GM12878 (cell line): Measurements from ENCODE around the gene SLX9. TPM values are rescaled to one million over a fixed set of nuclear protein-coding genes. Genes with fewer than 3 reads are reported as not detected.

Source experiments
- ATAC-seq: fragments of 200-7000 bp; cut with Tn5 transposase; 3 replicates; pipeline ENCODE4 v1.9.1; 2020; ENCODE audit warnings: mild to moderate bottlenecking, moderate library complexity
- BruUV-seq: library from RNA; stranded (reverse); fragments of 400-500 nt; replicated peaks from 2 replicates; lab custom pipeline; 2021; lab: Mats Ljungman, UMichigan
- CTCF ChIA-PET: fragments of 300-600 bp; sonication (Branson Sonifier 250); formaldehyde crosslinking; extraction: SDS; loops from one replicate; lab custom pipeline; 2021; ENCODE audit warnings: inconsistent platforms; lab: Yijun Ruan, JAX
- POLR2A ChIA-PET: fragments of 350-600 bp; formaldehyde crosslinking; extraction: SDS; loops from one replicate; lab custom pipeline; 2021; ENCODE audit warnings: inconsistent platforms; lab: Charles Lee
- RAD21 ChIA-PET: fragments of 300-600 bp; sonication (Branson Sonifier 250); formaldehyde crosslinking; loops from one replicate; lab custom pipeline; 2023; ENCODE audit warnings: antibody characterized with exemption; ENCODE audit not compliant: unreplicated experiment; lab: Charles Lee
- SMC1A ChIA-PET: fragments of 300-600 bp; sonication (Branson Sonifier 250); formaldehyde crosslinking; loops from one replicate; lab custom pipeline; 2023; ENCODE audit not compliant: unreplicated experiment, uncharacterized antibody; lab: Charles Lee
- DNase-seq: peaks from one replicate; pipeline ENCODE4 v3.0.0-alpha.2; 2011; ENCODE audit warnings: low read depth, low spot score
- FAIRE-seq: peaks from 3 replicates; lab custom pipeline; 2011; peaks lifted over from hg19 to GRCh38; lab: Jason Lieb, UNC
- H2AFZ ChIP-seq: 2 replicates; pipeline ENCODE4 v1.6.0; 2011; ENCODE audit warnings: low read depth, low read length, control low read depth; ENCODE audit not compliant: control insufficient read depth
- H3K27ac ChIP-seq: 2 replicates; pipeline ENCODE4 v1.5.1; 2011; ENCODE audit warnings: control low read depth; ENCODE audit not compliant: control insufficient read depth, insufficient read depth
- H3K27me3 ChIP-seq, 2 experiments: replicated peaks in 1 of 2; 2 replicates each; pipeline versions ENCODE4 v1.6.0 to v1.6.1; 2011; ENCODE audit warnings: low read length in 1 of 2; ENCODE audit not compliant: control insufficient read depth in 2 of 2, insufficient read depth in 2 of 2
- H3K36me3 ChIP-seq, 2 experiments: 2 replicates each; pipeline ENCODE4 v1.5.1; 2011; ENCODE audit warnings: low read length in 1 of 2; ENCODE audit not compliant: control insufficient read depth in 2 of 2, insufficient read depth in 2 of 2
- H3K4me1 ChIP-seq: 2 replicates; pipeline ENCODE4 v1.6.1; 2011; ENCODE audit warnings: mild to moderate bottlenecking, low read length, moderate library complexity, mixed read lengths; ENCODE audit not compliant: control insufficient read depth, insufficient read depth
- H3K4me2 ChIP-seq: 2 replicates; pipeline ENCODE4 v1.6.0; 2011; ENCODE audit warnings: control low read depth; ENCODE audit not compliant: control insufficient read depth, insufficient read depth
- H3K4me3 ChIP-seq: fragments of 200-600 bp; sonication (generic); 2 replicates; pipeline ENCODE4 v1.5.1; 2016
- H3K79me2 ChIP-seq: 2 replicates; pipeline ENCODE4 v1.6.0; 2011; ENCODE audit warnings: low read length; ENCODE audit not compliant: control insufficient read depth, insufficient read depth
- H3K9ac ChIP-seq: 2 replicates; pipeline ENCODE4 v1.8.0; 2011; ENCODE audit warnings: low read length, control low read depth, mixed read lengths; ENCODE audit not compliant: control insufficient read depth, insufficient read depth
- H3K9me3 ChIP-seq: replicated peaks from 3 replicates; pipeline ENCODE4 v1.5.1; 2011; ENCODE audit warnings: mild to moderate bottlenecking, low read length; ENCODE audit not compliant: control insufficient read depth, insufficient read depth
- H4K20me1 ChIP-seq: 2 replicates; pipeline ENCODE4 v1.6.0; 2011; ENCODE audit not compliant: control insufficient read depth, insufficient read depth
- ASH2L ChIP-seq: fragments of 300-600, 200-600 bp; sonication (generic); IDR thresholded peaks from 2 replicates; pipeline ENCODE4 v1.6.1; 2017; ENCODE audit warnings: low read depth, mild to moderate bottlenecking, borderline replicate concordance
- CHD4 ChIP-seq: fragments of 200-600 bp; sonication (generic); IDR thresholded peaks from 2 replicates; pipeline ENCODE4 v1.6.1; 2016; ENCODE audit warnings: mild to moderate bottlenecking
- ESRRA ChIP-seq: IDR thresholded peaks from 2 replicates; pipeline ENCODE4 v1.6.1; 2012; ENCODE audit warnings: mild to moderate bottlenecking, low read length, improper control_type of control experiment
- EZH2 ChIP-seq: IDR thresholded peaks from 2 replicates; pipeline ENCODE4 v1.6.1; 2012; ENCODE audit warnings: low read depth, mild to moderate bottlenecking, control low read depth, inconsistent platforms, low read length, borderline replicate concordance; ENCODE audit not compliant: control insufficient read depth
- KAT2A ChIP-seq: conservative IDR thresholded peaks from 2 replicates; pipeline ENCODE4 v1.6.1; 2011; ENCODE audit warnings: low read depth, low read length; ENCODE audit not compliant: control insufficient read depth
- NFIC ChIP-seq: IDR thresholded peaks from 2 replicates; pipeline ENCODE4 v1.6.1; 2012; ENCODE audit warnings: low read depth, mild to moderate bottlenecking, inconsistent platforms, low read length, moderate library complexity
- SMAD1 ChIP-seq: fragments of 450-650 bp; IDR thresholded peaks from 2 replicates; pipeline ENCODE4 v1.6.1; 2018; ENCODE audit warnings: mild to moderate bottlenecking, low read depth; ENCODE audit not compliant: partially characterized antibody
- WGBS: methylation state at CpG from one replicate; pipeline ENCODE4 v1.1.6; 2016; ENCODE audit warnings: low lambda C conversion rate; ENCODE audit not compliant: insufficient replicate concordance, insufficient coverage; ENCODE audit errors: missing lambda C conversion rate; 5-methylcytosine and 5-hydroxymethylcytosine counted together
- in situ Hi-C: fragments of 300-500 bp; cut with MboI; formaldehyde crosslinking; loops from 9 replicates; pipeline ENCODE4 v1.14.3; 2018; ENCODE audit warnings: mixed read lengths
- intact Hi-C: fragments of 100-400 bp; cut with micrococcal nuclease; formaldehyde crosslinking; loops from one replicate; pipeline ENCODE4 v1.14.2; 2022; ENCODE audit not compliant: unreplicated experiment
- polyA plus RNA-seq, 11 experiments: library from polyadenylated mRNA; depleted of rRNA in 4 of 11; unstranded in 6 of 11; stranded (reverse) in 5 of 11; fragments of >200 nt; fragmentation: Nextera tagmentation in 4 of 11; fragmentation: Illumina TruSeq in 1 of 11; extraction: Ambion mirVana in 4 of 11; extraction: Trizol in 1 of 11; gene quantifications; 1 replicate in 1 of 11; 2 replicates in 10 of 11; pipeline versions ENCODE4 v1.2.1 to v1.2.3, GENCODE V29; 2011 to 2016; ENCODE audit warnings: inconsistent platforms in 2 of 11, missing spikeins in 2 of 11, low read depth in 1 of 11
- total RNA-seq, 4 experiments: library from RNA; depleted of rRNA in 3 of 4; stranded (reverse); fragments of >200 nt in 3 of 4; fragmentation: Illumina TruSeq in 1 of 4; extraction: Trizol in 1 of 4; gene quantifications; 2 replicates each; pipeline versions ENCODE4 v1.2.1 to v1.2.3, GENCODE V29; 2013 to 2021
- TF ChIP-seq, protein P1 (sequence below): fragments of 450-650 bp; IDR thresholded peaks from 2 replicates; pipeline ENCODE4 v1.6.1; 2016; ENCODE audit warnings: mild to moderate bottlenecking
- TF ChIP-seq, protein P2 (sequence below): fragments of 450-650 bp; conservative IDR thresholded peaks from 2 replicates; pipeline ENCODE4 v1.6.1; 2017; ENCODE audit warnings: mild to moderate bottlenecking, moderate library complexity
- TF ChIP-seq, protein P3 (sequence below): fragments of 450-650 bp; IDR thresholded peaks from 2 replicates; pipeline ENCODE4 v1.6.1; 2016; ENCODE audit warnings: mild to moderate bottlenecking

SLX9 gene
- total and polyA plus RNA-seq, 10 of the 15 experiments (the other 5 are each of a cell fraction or from before 2014, with no cell fraction given): 0.69 to 81.3 (median 33.9) TPM

DNA sequence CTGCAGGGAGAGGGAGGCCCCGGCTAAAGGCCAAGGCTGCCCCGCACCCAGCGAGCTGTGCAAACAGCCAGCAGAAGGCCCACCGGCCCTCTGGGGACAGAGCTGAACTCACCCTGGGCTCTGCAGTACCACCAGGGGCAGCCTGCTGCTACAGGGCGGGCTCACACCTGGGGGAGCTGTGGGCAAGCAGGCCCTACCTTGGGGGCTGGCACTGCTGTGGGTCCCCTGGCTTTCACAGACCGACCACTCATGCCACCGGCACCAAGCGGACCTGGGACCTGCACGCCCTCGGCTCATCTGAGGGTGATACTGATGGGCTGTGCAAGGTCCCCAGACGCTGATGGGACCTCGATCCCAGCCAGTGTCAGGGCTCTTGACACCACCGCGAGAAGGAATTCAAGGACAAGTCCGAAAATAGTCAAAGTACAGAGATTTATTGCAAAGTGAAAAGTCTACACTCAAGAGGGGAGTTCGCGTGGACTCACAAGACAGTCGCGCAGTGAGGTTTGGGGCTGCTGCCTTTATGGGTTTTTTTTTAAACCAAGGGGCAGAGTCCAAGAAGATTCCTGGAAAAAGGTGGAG, 73.5 kb downstream of the SLX9 start:
- Histone ChIP-seq H3K4me3 (no peak overlapping the region), H3K27me3 (peaks cover 3 to 5% of the 10 kb centered on the region in 2 experiments; a peak in 3 of 4 replicates), H3K4me1 (no peaks in the 10 kb centered on the region), H4K20me1 (no peaks in the 10 kb centered on the region), H3K36me3 (no peaks in the 10 kb centered on the region), H3K9ac (no peak overlapping the region), H3K79me2 (no peaks in the 10 kb centered on the region), H2AFZ (no peak overlapping the region), H3K9me3 (no peaks in the 10 kb centered on the region; the same call in 2 of the 3 replicates), H3K4me2 (no peak overlapping the region), H3K27ac (no peak overlapping the region)
- TF ChIP-seq KAT2A (no peak), SMAD1 (no peak), ESRRA (no peak), NFIC (no peak), ASH2L (no peak), CHD4 (no peak), EZH2 (no peak)
- TF ChIP-seq, protein P1, sequence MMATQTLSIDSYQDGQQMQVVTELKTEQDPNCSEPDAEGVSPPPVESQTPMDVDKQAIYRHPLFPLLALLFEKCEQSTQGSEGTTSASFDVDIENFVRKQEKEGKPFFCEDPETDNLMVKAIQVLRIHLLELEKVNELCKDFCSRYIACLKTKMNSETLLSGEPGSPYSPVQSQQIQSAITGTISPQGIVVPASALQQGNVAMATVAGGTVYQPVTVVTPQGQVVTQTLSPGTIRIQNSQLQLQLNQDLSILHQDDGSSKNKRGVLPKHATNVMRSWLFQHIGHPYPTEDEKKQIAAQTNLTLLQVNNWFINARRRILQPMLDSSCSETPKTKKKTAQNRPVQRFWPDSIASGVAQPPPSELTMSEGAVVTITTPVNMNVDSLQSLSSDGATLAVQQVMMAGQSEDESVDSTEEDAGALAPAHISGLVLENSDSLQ: no peak
- TF ChIP-seq, protein P2, sequence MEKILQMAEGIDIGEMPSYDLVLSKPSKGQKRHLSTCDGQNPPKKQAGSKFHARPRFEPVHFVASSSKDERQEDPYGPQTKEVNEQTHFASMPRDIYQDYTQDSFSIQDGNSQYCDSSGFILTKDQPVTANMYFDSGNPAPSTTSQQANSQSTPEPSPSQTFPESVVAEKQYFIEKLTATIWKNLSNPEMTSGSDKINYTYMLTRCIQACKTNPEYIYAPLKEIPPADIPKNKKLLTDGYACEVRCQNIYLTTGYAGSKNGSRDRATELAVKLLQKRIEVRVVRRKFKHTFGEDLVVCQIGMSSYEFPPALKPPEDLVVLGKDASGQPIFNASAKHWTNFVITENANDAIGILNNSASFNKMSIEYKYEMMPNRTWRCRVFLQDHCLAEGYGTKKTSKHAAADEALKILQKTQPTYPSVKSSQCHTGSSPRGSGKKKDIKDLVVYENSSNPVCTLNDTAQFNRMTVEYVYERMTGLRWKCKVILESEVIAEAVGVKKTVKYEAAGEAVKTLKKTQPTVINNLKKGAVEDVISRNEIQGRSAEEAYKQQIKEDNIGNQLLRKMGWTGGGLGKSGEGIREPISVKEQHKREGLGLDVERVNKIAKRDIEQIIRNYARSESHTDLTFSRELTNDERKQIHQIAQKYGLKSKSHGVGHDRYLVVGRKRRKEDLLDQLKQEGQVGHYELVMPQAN: no peak
- TF ChIP-seq, protein P3, sequence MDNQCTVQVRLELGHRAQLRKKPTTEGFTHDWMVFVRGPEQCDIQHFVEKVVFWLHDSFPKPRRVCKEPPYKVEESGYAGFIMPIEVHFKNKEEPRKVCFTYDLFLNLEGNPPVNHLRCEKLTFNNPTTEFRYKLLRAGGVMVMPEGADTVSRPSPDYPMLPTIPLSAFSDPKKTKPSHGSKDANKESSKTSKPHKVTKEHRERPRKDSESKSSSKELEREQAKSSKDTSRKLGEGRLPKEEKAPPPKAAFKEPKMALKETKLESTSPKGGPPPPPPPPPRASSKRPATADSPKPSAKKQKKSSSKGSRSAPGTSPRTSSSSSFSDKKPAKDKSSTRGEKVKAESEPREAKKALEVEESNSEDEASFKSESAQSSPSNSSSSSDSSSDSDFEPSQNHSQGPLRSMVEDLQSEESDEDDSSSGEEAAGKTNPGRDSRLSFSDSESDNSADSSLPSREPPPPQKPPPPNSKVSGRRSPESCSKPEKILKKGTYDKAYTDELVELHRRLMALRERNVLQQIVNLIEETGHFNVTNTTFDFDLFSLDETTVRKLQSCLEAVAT: no peak
- RAD21 ChIA-PET: interaction anchor here (1.3 kb wide), 1 partner anchor 125 kb away, joined by 3 read pairs; no protein-coding TSS in a partner anchor
- POLR2A ChIA-PET: no interaction called here
- CTCF ChIA-PET: interaction anchor here (3.9 kb wide), 1 partner anchor 124 kb away, joined by 14 read pairs; no protein-coding TSS in a partner anchor
- ATAC-seq (peak; percentile 35), DNase-seq (no peak), FAIRE-seq (no peak)
- SMC1A ChIA-PET: no interaction called here
- in situ Hi-C loops: no loop called here
- intact Hi-C loops: no loop called here
- BruUV-seq: no TSS peak
- 59% methylated on average over 16 of the region's 19 CpGs for WGBS
